GM12891 (cell line): Measurements from ENCODE around the gene NEDD8.

Source experiments
- PAX5 ChIP-seq: IDR thresholded peaks from 2 replicates; pipeline ENCODE4 v1.6.1; 2011; ENCODE audit warnings: low read length, moderate library complexity, mild to moderate bottlenecking; ENCODE audit not compliant: insufficient read depth, severe bottlenecking
- POLR2A ChIP-seq: IDR thresholded peaks from 2 replicates; pipeline ENCODE4 v1.6.1; 2011; ENCODE audit warnings: low read depth, low read length, control low read depth
- POLR2AphosphoS5 ChIP-seq: IDR thresholded peaks from 2 replicates; pipeline ENCODE4 v1.6.1; 2011; ENCODE audit warnings: low read depth, low read length, control low read depth
- POU2F2 ChIP-seq: IDR thresholded peaks from 2 replicates; pipeline ENCODE4 v1.6.1; 2011; ENCODE audit warnings: low read depth, mild to moderate bottlenecking, control low read depth, low read length, moderate library complexity
- SPI1 ChIP-seq: IDR thresholded peaks from 2 replicates; pipeline ENCODE4 v1.6.1; 2011; ENCODE audit warnings: low read depth, low read length, control low read depth
- TAF1 ChIP-seq: IDR thresholded peaks from 2 replicates; pipeline ENCODE4 v1.6.1; 2011; ENCODE audit warnings: low read depth, low read length, control low read depth

DNA sequence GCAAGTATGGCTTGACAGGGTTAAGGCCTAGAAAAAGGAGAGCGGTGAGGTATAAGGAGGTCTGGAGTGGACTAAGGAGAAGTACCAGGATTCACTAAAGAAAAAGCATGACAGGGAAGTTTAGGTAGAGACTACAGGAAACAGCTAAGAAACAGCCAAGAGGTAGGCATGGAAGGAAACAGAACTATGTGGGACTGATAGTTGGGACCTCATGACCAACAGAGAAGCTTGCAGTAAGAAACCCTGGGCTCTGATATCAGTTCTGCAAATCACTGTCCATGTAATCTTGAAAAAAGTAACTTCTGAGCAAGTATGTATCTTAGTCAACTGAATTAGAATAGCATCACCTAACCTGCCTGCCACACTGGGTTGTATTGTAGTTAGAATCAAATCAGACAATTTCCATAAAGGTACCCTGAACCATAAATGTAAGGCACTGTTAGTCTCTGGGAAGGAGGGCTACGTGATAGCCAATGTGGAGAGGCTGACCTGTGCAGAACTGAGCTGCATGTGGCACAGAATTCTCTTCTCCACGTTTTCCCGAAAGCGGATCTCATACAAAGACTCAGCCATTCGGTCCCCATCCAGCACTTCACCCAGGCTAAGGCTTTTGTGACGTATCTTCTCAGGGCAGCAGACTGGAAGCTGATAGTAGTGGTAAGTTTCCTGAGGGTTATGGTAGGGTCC lies 37.8 kb downstream of the NEDD8 start:
- TF ChIP-seq POLR2A (no peak), POLR2AphosphoS5 (no peak), TAF1 (no peak), SPI1 (no peak), POU2F2 (no peak), PAX5 (no peak)
